ENCODE measurements around the gene RELN.

RELN gene

GRCh38 chr7:103613655-103614642, 375.5 kb downstream of the RELN start:
- DNase-seq: no peak

GRCh38 chr7:103609778-103610177, 379.7 kb downstream of the RELN start:
- no peak for DNase-seq

- no peak for DNase-seq
Observed at GRCh38 chr7:103605640-103606039, 383.8 kb downstream of the RELN start.

GRCh38 chr7:103598326-103598905, 391.0 kb downstream of the RELN start:
- no peak for DNase-seq

- DNase-seq: no peak
Observed at GRCh38 chr7:103597606-103598005, 391.9 kb downstream of the RELN start.

DNA sequence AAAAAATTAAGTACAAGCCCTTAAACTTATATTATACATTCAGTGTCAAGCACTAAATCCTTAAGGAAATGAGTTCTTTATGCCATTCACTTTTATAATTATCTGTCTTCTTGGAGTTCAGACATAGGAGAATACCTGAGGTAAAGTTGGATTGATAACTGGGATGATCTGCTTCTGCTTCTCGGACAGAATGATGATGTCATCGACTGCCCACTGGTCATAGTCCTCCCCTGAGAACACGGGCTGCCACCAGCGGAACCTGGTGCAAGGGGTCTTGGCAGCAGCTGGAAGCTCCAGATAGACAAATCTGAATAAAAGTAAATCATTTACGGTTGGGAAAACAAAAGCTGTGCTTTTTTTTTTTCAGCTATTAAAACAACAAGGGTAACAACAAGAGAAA, 395.3 kb downstream of the RELN start:
- DNase-seq: no peak

GRCh38 chr7:103593691-103594090, 395.8 kb downstream of the RELN start:
- DNase-seq: no peak

DNA sequence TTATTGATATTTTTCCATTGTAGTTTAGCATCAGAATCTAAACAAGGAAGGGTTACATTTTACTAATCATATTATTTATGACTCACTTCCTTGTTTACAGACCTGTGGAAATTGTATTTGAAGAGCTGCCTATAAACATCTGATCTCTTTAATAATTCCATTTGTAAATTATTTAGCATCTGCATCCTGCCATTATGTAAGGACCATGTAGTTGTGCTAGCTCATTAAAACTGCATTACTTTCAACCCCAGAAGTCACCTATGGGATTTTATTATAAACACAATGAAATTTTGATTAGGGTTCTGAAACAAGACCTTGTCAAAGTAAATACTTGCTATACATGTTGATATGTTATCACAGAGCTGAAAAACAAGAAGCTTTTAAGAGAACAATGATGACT, 396.6 kb downstream of the RELN start:
- no peak for DNase-seq

DNA sequence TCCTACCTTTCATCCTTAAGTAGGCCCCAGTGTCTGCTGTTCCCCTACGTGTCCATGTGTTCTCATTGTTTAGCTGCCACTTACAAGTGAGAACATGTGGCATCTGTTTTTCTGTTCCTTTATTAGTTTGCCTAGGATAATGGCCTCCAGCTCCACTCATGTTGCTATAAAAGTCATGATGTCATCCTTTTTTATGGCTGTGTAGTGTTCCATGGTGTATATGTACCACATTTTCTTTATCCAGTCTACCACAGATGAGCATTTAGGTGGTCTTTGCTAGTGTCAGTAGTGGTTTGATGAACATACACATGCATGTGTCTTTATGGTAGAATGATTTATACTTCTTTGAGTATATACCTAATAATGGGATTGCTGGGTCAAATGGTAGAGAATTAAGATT, 397.3 kb downstream of the RELN start:
- DNase-seq: no peak

GRCh38 chr7:103580031-103580430, 409.4 kb downstream of the RELN start:
- DNase-seq: no peak

DNA sequence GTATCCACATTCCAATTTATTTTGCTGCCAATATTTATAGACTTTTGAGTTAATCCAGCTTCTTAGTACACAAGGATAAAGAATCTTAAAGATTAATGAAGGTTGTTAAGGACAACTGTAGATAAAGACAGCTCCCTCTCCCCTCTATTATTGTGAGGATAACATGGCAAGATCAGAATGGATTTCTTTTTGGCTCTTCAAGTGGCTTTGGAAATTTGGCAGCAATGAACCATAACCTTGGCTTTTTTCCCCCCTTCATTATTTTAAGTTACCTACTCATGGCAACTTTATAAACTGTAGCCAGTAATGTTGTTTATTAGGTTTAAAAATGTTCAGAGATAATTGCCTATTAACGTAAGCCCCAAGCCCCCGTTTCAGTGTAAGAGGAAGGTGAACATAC, 412.4 kb downstream of the RELN start:
- no peak for DNase-seq

DNA sequence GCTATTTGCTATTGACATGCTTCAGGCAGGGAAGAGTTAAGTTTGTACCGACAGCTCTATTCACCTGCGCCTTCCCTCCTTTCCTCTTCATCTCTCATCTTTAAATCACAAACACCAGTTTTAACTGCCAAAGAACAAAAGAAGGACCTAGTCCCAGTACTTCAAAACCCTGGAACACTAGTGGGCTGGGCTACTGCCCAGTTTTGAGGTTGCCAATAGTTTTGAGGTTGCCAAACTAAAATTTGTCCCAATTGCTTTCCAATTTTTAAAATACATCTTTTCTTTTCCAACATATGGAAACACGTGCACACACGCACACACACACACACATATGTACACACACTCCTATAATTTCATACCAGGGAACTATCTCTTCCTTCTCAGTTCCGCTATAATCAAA, 412.8 kb downstream of the RELN start:
- DNase-seq: no peak

DNA sequence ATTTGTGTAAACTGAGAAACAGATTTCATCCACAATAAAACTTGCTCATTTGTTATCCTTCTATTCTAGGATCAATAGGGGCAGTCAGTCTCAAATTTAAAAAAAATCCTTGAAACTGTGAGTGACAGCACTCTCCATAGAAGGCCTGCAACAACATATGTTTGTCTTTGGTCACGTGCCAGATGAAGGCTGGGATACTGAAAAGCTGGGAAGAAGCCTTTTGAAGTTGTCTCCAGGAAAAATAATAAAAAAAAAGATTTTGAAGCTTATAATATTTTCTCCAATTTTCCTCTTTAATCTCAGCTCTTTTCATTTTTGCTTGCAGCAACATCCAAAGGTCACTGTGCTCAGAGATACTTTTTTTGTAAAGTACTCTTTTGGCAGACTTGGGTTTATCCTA, 414.9 kb downstream of the RELN start:
- no peak for DNase-seq

- DNase-seq: no peak
Observed at GRCh38 chr7:103573479-103574058, 415.9 kb downstream of the RELN start.

DNA sequence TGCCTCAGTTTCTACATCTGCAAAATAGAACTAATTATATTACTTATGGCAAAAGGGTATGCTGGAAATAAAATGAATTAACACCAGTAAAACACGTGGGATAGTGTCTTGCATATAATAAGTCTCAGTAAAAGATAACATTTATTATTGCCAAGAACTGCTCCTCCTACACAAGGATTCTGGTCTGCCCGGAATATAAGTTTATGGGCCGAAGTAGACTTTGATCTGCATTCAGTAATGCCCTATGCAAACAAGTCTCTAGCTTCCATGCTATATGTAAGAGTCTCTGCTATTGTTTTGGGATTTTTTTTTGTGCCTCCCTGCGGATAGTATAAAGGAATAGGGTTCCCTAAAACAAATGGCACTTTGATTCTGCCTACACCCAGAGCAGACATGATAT, 417.9 kb downstream of the RELN start:
- no peak for DNase-seq

DNA sequence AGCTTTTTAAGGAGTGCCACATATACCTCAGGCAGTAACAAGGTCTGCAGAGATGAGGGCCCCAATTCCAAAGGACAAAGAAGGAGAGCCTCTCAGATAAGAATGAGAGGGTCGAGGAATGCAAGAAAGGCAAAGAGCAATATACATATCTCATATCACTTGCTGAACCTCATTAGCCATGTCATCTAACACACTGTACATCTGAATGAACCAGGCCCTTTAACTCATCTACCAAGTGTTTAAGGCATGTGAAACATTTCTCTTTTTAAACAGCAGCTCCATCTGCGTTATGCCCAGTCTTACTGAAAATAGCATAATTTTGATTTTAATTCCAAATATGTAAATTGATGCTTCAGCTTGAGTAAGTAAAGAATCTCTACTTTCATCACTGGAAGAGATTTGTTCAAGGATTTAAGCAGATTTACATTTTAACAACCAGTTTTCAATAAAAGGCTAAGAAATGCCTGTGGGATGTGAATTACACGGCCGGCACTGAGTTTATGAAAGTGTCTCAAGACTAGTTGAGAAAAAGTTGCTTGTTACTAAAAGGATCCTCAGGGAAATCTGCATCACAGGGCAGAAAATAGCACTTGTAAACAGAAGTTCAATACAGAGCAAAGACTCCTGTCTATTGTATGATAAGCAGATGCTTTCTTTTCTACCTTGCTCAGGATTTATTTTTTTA, 419.7 kb downstream of the RELN start:
- DNase-seq: no peak

GRCh38 chr7:103564416-103564815, 425.0 kb downstream of the RELN start:
- DNase-seq: no peak

GRCh38 chr7:103560136-103560535, 429.3 kb downstream of the RELN start:
- DNase-seq: no peak

DNA sequence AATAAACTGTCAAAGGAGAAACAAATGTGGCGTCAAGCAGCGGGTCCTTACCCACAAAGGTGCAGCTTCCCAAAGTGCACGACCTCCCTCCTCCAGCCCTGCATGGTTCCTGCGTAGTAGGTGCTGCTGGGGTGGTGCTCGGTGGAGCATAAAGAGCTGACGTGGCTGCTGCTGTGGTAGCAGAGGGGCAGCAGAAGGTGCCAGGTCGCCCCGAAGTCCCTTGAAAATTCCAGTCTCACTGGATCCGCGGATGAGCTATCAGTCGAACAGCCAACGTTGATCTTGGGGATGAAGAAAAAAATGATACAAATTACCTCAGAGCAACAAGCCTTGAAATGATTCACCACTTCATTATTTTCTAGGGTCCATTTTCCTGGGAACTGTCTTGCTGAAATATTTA, 438.4 kb downstream of the RELN start:
- DNase-seq: no peak

DNA sequence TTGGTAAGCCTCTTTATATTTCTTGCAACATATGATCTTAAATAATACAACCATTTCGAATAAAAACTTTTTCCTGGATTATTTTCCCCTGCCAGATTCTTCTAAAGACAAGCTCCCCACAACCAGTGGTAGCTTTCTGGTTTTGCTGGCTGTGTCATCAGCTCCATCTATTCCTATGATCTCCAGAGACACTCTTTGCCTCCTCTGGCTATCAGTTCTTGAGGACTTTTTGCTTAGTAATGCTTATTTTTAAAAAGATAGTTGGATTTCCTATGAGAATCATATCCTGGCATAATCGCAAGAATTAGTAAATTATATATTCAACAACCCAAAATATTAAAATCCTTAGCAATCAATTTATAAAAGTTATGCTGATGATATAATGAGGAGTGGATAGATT, 439.7 kb downstream of the RELN start:
- no peak for DNase-seq

GRCh38 chr7:103547451-103548284, 441.8 kb downstream of the RELN start:
- DNase-seq: no peak

- DNase-seq: no peak
Observed at GRCh38 chr7:103542470-103542869, 447.0 kb downstream of the RELN start.

DNA sequence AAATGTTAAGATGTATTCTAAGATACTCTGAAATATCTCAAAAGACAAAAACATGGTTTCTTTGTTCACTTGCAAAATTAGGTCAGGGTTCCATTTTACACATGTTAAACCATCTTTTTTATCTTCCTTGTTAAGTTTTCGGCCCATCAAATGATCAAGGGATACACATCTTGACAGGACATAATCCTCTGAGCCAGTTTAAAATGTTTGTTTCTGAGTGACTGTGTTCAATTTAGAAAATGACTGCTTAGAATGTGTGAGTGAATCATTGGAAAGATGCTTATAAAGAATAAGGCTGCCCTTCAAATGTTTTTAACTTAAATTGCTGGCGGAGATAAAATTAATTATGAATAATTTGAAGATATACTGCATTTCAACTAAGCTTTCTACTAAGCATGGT, 447.5 kb downstream of the RELN start:
- DNase-seq: no peak

All from NK-92 treated with Interleukin-12 subunit alpha and Interleukin-12 subunit beta, amount 100 ng/mL, for 24 hours (cell line).